ENCODE measurements around the gene ABCA9. TPM values are rescaled to one million over a fixed set of nuclear protein-coding genes. Genes with fewer than 3 reads are reported as not detected.

ABCA9 gene
- total and polyA plus RNA-seq, 9 of the 15 experiments (the other 6 are each of a cell fraction or from before 2014, with no cell fraction given), result 0.04 TPM; not detected in 8

DNA sequence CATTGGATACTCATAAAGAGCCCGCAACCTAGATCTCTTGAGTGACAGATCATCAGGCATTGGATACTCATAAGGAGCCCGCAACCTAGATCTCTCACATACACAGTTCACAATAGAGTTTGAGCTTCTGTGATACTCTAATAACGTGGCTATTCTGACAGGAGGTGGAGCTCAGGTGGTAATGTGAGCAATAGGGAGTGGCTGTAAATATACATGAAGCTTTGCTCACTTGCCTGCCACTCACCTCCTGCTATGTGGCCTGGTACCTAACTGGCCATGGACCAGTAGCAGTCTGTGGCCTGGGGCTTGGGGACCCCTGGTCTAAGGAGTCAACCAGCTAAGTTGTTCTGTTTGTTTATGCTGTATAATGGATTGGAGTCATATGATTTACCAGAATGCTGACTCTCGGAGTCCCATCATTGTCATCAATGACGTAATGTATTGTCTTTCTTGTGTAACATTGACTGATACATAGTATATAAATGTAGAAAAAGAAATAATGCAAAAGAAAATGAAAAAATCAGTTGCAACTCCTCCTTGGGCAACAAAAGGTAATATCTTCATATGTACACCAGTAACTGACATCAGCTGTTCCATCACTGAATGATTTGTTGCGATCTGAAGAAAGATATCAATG is 17.5 kb downstream of the ABCA9 start:
- in situ Hi-C loops (cut with MboI), result no loop called here
- intact Hi-C loops (cut with micrococcal nuclease), result no loop called here
- CTCF ChIA-PET (ENCODE audit: low intra/inter-chr PET ratio), result no interaction called here
- TF ChIP-seq, protein P1, sequence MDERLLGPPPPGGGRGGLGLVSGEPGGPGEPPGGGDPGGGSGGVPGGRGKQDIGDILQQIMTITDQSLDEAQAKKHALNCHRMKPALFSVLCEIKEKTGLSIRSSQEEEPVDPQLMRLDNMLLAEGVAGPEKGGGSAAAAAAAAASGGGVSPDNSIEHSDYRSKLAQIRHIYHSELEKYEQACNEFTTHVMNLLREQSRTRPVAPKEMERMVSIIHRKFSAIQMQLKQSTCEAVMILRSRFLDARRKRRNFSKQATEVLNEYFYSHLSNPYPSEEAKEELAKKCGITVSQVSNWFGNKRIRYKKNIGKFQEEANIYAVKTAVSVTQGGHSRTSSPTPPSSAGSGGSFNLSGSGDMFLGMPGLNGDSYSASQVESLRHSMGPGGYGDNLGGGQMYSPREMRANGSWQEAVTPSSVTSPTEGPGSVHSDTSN (CRISPR knock-in tag; IDR thresholded peaks at IDR 0.05; ENCODE audit: low read depth), result no peak
- TF ChIP-seq, protein P1 (tag; conservative IDR thresholded peaks at IDR 0.05; ENCODE audit: low read depth), result no peak
- TF ChIP-seq KAT2B (IDR thresholded peaks at IDR 0.05; ENCODE audit: low read depth, low read length), result no peak
- TF ChIP-seq CEBPB (tag; IDR thresholded peaks at IDR 0.05), result peak; percentile 56
- TF ChIP-seq, protein P2, sequence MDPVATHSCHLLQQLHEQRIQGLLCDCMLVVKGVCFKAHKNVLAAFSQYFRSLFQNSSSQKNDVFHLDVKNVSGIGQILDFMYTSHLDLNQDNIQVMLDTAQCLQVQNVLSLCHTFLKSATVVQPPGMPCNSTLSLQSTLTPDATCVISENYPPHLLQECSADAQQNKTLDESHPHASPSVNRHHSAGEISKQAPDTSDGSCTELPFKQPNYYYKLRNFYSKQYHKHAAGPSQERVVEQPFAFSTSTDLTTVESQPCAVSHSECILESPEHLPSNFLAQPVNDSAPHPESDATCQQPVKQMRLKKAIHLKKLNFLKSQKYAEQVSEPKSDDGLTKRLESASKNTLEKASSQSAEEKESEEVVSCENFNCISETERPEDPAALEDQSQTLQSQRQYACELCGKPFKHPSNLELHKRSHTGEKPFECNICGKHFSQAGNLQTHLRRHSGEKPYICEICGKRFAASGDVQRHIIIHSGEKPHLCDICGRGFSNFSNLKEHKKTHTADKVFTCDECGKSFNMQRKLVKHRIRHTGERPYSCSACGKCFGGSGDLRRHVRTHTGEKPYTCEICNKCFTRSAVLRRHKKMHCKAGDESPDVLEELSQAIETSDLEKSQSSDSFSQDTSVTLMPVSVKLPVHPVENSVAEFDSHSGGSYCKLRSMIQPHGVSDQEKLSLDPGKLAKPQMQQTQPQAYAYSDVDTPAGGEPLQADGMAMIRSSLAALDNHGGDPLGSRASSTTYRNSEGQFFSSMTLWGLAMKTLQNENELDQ (CRISPR knock-in tag; IDR thresholded peaks at IDR 0.05; ENCODE audit: borderline replicate concordance), result no peak
- TF ChIP-seq ZC3H8 (IDR thresholded peaks at IDR 0.05), result no peak
- TF ChIP-seq RBM34 (IDR thresholded peaks at IDR 0.05; ENCODE audit: borderline replicate concordance, insufficient read depth, low read length), result no peak
- no peak for TF ChIP-seq ZNF3 (CRISPR knock-in tag; IDR thresholded peaks at IDR 0.05)
- no peak for TF ChIP-seq ZNF24 (IDR thresholded peaks at IDR 0.05)
- no peak for TF ChIP-seq ZNF76 (CRISPR knock-in tag; IDR thresholded peaks at IDR 0.05; ENCODE audit: borderline replicate concordance)
- TF ChIP-seq ZKSCAN8 (CRISPR knock-in tag; IDR thresholded peaks at IDR 0.05), result no peak
- no peak for TF ChIP-seq NFATC3 (IDR thresholded peaks at IDR 0.05)
- TF ChIP-seq, protein P3, sequence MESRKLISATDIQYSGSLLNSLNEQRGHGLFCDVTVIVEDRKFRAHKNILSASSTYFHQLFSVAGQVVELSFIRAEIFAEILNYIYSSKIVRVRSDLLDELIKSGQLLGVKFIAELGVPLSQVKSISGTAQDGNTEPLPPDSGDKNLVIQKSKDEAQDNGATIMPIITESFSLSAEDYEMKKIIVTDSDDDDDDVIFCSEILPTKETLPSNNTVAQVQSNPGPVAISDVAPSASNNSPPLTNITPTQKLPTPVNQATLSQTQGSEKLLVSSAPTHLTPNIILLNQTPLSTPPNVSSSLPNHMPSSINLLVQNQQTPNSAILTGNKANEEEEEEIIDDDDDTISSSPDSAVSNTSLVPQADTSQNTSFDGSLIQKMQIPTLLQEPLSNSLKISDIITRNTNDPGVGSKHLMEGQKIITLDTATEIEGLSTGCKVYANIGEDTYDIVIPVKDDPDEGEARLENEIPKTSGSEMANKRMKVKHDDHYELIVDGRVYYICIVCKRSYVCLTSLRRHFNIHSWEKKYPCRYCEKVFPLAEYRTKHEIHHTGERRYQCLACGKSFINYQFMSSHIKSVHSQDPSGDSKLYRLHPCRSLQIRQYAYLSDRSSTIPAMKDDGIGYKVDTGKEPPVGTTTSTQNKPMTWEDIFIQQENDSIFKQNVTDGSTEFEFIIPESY (CRISPR knock-in tag; IDR thresholded peaks at IDR 0.05), result no peak
- TF ChIP-seq BRD9 (IDR thresholded peaks at IDR 0.05; ENCODE audit: low read depth, partially characterized antibody), result no peak
- no peak for TF ChIP-seq PHTF2 (CRISPR knock-in tag; IDR thresholded peaks at IDR 0.05)
- TF ChIP-seq HCFC1 (IDR thresholded peaks at IDR 0.05; ENCODE audit: low read depth, low read length), result no peak
- TF ChIP-seq FOXP1 (CRISPR knock-in tag; IDR thresholded peaks at IDR 0.05), result no peak

More for the DNA sequence above, 17.5 kb downstream of the ABCA9 start:
- POLR2A ChIA-PET, result interaction anchor here (1.1 kb wide), 1 partner anchor 34 kb away, joined by 3 read pairs; no protein-coding TSS in a partner anchor
- DNase-seq (ENCODE audit: extremely low read depth in 1 of 4, low spot score in 3 of 4) (no peak), ATAC-seq (no peak), FAIRE-seq (no peak)
- H3K9me3 ChIP-seq (replicated peaks; ENCODE audit: control insufficient read depth, insufficient read depth, low read depth, low read length), result peaks cover 5% of the 10 kb centered on the region; the same call in 1 of the 2 replicates
- H3K27me3 ChIP-seq (ENCODE audit: control insufficient read depth in 2 of 2, insufficient read depth in 2 of 2, low read length in 2 of 2), result no peaks in the 10 kb centered on the region
- H3K4me2 ChIP-seq (ENCODE audit: insufficient read depth, low read length), result no peak overlapping the region
- H2AFZ ChIP-seq (ENCODE audit: low read depth, low read length), result no peak overlapping the region
- no TSS peak for BruUV-seq (replicated peaks)
- H3K9me1 ChIP-seq (ENCODE audit: control insufficient read depth, insufficient read depth, low read length), result no peaks in the 10 kb centered on the region
- no peak overlapping the region for H3K9ac ChIP-seq (ENCODE audit: insufficient read depth in 1 of 2, low read depth in 2 of 2, low read length in 2 of 2)
- no peak overlapping the region for H3K4me3 ChIP-seq
- H3K79me2 ChIP-seq (ENCODE audit: control insufficient read depth, insufficient read depth, low read length), result no peaks in the 10 kb centered on the region
- H3K4me1 ChIP-seq (replicated peaks in 1 of 2; ENCODE audit: control insufficient read depth in 2 of 2, insufficient read depth in 2 of 2, low read length in 2 of 2), result peaks cover 0 to 22% of the 10 kb centered on the region in 2 experiments; a peak in 4 of 5 replicates
- no peak overlapping the region for H3K27ac ChIP-seq (ENCODE audit: extremely low read depth, low read depth, low read length)
- no peaks in the 10 kb centered on the region for H3K36me3 ChIP-seq (ENCODE audit: control insufficient read depth, insufficient read depth, low read length)
- no peaks in the 10 kb centered on the region for H4K20me1 ChIP-seq (replicated peaks; ENCODE audit: control insufficient read depth, insufficient read depth, low read length)
- WGBS (ENCODE audit: insufficient coverage, low coverage, missing lambda C conversion rate), result 83% methylated on average over 6 of the region's 6 CpGs
